IMR-90 (cell line): ENCODE results near the gene CNGA1.

Experiments
- CHD1 ChIP-seq: IDR thresholded peaks from 2 replicates; pipeline ENCODE4 v1.6.1; 2012; ENCODE audit warnings: low read depth, low read length, improper control_type of control experiment
- FOS ChIP-seq: fragments of 150-350 bp; IDR thresholded peaks from 2 replicates; pipeline ENCODE4 v1.6.1; 2016; ENCODE audit warnings: low read depth, low read length
- MAZ ChIP-seq: IDR thresholded peaks from 2 replicates; pipeline ENCODE4 v1.6.1; 2012; ENCODE audit warnings: low read depth, mild to moderate bottlenecking, low read length, improper control_type of control experiment, moderate library complexity, borderline replicate concordance
- RAD21 ChIP-seq: IDR thresholded peaks from 2 replicates; pipeline ENCODE4 v1.6.1; 2012; ENCODE audit warnings: low read length, improper control_type of control experiment
- SMC3 ChIP-seq: fragments of 150-350 bp; IDR thresholded peaks from 2 replicates; pipeline ENCODE4 v1.6.1; 2016; ENCODE audit warnings: low read depth, mild to moderate bottlenecking, antibody characterized with exemption, low read length, moderate library complexity
- TF ChIP-seq, protein P1 (sequence below): conservative IDR thresholded peaks from 2 replicates; pipeline ENCODE4 v1.5.1; 2012; ENCODE audit warnings: mild to moderate bottlenecking, low read depth, low read length, improper control_type of control experiment
- TF ChIP-seq, protein P2 (sequence below): fragments of 150-350 bp; IDR thresholded peaks from 2 replicates; pipeline ENCODE4 v1.6.1; 2017; ENCODE audit warnings: mild to moderate bottlenecking, antibody characterized with exemption, low read length, low read depth

DNA sequence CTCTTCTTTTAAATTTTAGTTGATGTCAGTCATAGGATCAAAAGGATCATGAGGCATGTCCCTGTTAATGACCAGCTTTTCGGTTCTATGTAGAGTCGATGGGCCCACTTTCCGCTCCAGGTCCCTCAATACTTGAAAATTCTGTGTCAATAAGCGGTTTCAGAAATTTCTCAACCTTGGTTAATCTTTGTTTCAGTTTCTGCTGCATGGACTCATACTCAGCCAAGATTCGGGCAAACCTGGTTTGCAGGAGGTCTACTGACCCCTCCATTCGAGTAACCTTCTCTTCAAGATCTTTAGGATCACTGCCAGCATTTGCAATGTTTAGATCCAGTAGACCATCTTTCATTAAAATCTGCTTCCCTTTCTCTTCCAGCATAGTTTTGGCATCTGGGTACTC is 80.1 kb downstream of the CNGA1 start:
- TF ChIP-seq, protein P1, sequence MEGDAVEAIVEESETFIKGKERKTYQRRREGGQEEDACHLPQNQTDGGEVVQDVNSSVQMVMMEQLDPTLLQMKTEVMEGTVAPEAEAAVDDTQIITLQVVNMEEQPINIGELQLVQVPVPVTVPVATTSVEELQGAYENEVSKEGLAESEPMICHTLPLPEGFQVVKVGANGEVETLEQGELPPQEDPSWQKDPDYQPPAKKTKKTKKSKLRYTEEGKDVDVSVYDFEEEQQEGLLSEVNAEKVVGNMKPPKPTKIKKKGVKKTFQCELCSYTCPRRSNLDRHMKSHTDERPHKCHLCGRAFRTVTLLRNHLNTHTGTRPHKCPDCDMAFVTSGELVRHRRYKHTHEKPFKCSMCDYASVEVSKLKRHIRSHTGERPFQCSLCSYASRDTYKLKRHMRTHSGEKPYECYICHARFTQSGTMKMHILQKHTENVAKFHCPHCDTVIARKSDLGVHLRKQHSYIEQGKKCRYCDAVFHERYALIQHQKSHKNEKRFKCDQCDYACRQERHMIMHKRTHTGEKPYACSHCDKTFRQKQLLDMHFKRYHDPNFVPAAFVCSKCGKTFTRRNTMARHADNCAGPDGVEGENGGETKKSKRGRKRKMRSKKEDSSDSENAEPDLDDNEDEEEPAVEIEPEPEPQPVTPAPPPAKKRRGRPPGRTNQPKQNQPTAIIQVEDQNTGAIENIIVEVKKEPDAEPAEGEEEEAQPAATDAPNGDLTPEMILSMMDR: no peak
- TF ChIP-seq, protein P2, sequence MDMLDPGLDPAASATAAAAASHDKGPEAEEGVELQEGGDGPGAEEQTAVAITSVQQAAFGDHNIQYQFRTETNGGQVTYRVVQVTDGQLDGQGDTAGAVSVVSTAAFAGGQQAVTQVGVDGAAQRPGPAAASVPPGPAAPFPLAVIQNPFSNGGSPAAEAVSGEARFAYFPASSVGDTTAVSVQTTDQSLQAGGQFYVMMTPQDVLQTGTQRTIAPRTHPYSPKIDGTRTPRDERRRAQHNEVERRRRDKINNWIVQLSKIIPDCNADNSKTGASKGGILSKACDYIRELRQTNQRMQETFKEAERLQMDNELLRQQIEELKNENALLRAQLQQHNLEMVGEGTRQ: no peak
- no peak for TF ChIP-seq FOS
- no peak for TF ChIP-seq RAD21
- no peak for TF ChIP-seq CHD1
- TF ChIP-seq SMC3: no peak
- TF ChIP-seq MAZ: no peak
